Lung microvascular endothelial cell (primary cell): ENCODE measurements around the gene CAMK1G. TPM values are rescaled to one million over a fixed set of nuclear protein-coding genes. Genes with fewer than 3 reads are reported as not detected.

ENCODE experiments used
- DNase-seq, 2 donors: peaks; one replicate each; pipeline versions ENCODE4 v3.0.0 to v3.0.0-alpha.2; 2010; ENCODE audit warnings: low read depth in 2 of 2
- total RNA-seq: library from RNA; depleted of rRNA; stranded (reverse); fragments of >200 nt; gene quantifications from 2 replicates; pipeline ENCODE4 v1.2.1, GENCODE V29; 2014

Gene CAMK1G
- total RNA-seq = not detected in 2 replicates

DNA sequence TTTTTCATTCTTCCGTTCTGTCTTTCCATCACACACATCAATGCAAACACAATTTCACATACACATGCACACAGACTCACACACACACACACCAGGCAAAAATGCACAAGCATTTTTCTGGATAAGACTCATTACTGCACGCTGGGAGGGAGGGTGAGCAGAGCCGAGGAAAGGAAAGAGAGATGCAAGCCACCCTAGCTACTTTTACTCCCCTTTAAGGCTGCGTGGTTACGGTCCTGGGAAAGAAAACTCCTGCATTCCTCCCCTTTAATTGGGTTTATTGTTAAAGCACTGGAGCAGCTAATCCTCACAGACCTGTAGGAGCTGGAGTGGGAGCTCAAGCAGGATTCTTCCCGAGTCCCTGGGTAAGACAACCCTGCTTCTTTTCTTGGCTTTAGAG is at the start of gene CAMK1G:
TSS of gene CAMK1G (plus strand) at position 307 of the 400 bp plus-strand sequence. CDS start 11,270 bp downstream, outside the sequence.
- peak in 1 of 2 donors; percentile 45 for DNase-seq

DNA sequence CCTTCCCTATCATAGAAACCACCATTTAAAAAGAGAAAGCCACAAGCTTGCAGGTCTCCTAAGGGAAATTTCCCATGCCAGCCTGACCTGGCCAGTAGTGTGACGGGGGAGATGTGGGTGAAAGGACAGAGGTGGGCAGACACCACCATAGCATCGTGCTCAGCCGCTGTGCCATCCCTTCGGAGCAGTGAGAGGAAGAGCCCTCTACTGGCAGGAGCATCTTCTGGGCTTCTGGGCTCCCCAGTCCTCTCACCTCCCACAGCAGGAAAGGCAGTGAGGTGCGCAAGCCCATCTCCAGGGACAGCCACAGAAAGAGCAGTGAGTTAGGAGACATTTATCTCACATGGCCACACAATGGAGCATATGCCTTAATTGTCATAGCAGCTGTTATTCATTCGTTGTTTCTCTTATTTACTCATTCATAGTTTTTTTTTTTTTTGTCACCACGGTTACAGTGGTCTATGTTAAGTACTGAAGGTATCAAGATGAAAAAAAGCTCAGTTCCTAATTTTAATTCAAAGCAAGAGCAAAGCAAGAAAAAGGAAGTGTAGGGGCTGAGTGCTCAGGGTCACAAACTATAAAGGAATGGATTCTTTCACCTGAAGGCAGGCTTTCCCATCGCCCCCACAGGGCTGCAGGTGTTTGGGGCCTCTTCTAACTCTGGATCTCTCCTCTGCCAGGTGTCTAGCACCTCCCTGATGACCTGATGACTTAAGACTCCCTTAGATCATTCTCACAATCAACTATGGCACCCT is 48.8 kb upstream of the CAMK1G start:
- no peak for DNase-seq

DNA sequence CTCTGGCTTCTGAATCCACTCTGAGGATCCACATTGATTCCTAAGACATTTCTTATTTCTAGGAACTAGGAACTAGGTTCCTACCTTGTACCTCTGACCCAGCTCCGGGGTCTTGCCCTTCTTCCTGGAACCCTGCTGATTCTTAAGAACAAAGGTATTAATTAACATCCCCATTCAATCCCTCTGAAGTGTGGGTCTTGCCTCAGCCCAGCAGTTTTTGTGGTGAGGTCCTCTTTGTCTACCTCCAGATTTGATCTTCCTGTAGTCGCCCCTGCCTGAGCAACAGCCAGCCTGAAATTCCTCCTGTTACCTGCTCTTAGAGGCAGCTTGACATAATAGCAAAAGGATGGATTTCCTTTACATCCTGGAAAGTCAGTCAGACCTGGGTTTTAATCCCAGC is 46.7 kb upstream of the CAMK1G start:
- no peak for DNase-seq

DNA sequence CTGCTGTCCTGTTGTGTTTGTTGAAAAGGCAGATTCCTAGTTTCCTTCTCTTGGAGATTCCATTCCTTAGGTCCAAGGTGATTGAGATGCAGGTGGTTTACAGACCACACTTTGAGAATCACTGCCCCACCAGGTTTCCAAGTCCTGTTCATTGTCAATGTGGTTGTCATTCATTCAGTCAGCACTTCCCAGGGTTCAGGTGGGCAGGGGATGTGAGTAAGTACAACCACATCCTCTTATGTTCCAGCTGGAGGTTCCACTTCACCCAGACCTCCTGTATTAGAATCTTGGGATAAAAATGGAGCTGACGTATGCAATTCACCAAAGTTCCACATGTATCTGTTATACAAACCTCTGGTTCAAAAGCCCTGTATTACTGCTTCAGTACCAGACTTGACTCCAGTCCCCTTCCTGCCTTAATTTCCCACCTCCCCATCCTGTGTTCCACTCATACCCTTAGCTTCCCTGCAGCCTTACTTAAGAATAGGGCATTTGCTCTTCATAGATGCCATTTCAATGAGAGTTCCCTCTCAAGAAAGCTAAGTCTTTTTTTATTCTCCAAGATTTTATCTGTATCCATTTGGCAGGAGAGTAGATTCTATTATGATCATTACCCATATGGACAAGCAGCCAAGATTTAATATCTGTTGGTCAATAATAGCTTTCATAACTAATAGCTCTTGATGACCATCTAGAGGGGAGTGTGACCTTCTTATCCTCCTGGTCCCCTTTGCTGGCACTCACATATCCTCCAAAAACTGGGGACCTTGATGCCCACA is 46.0 kb upstream of the CAMK1G start:
- DNase-seq = no peak

DNA sequence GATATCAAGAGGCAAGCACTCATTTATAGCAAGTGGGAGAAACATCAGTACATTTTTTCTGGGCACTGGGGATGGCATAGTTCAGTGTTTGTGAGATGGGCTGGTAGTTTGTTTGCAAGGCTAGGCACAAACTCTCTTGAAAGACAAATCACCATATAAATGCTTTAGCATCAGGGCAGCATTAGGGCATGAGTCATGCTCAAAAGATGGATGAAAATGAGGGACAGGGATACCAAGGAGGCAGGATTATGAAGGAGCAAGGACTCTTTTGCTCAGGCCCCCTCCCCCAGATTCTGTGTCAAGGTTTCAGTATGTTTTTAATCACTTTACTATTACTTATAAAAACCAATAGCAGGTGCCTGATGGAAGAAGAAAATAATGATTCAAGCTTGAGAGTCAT is 43.9 kb upstream of the CAMK1G start:
- DNase-seq = no peak

DNA sequence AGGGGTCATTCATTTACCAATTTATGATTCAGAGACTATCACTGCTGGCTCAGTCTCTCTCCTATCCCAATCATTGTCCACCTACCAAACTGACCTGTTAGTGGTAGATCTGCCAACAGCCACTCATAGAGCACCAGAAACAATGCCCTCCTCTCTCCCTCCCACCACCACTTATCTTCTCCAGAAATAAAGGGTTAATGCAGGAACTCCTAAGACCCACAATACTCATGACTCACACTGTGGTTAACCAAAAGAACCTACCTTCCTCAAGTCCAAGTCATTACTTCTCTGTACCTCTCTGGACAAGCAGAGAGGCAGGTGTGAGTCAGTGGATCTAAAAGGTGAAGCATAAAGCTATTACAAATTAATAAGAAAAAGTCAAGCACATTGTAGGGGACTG is 40.9 kb upstream of the CAMK1G start:
- DNase-seq = no peak

DNA sequence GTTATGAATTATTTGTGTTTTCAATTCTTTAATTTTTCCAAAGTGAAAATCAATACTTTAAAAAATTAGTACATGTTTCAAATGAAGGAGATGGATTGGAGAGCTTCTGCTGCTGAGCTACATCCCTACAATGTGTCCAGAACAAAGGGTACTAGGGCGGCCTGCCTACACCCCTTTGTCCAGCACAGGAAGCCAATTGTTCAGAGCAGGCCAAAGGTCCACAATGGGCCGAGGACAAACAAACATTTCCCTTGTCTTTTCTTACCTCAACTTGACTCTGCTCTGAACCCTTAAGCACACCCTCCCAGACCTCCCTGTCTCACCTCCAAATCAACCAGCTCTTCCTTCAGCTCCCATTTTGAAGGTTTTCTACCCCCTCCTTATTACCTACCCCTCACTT is 39.4 kb upstream of the CAMK1G start:
- DNase-seq = no peak

DNA sequence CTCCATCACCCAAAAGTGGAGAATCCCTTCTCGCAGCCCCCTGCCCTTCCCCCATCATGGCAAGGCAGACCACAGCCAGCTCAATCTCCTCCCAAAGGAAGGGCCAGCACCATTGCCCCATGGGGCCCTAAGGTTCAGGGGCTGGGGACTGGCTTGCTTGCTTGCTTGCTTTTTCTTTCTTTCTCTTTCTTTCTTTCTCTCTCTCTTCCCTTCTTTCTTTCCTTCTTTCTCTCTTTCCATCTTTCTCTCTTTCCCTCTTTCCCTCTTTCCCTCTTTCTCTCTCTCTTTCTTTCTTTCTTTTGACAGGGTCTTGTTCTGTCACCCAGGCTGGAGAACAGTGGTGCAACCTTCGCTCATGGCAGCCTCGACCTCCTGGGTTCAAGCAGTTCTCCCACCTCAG is 38.1 kb upstream of the CAMK1G start:
- DNase-seq = no peak

DNA sequence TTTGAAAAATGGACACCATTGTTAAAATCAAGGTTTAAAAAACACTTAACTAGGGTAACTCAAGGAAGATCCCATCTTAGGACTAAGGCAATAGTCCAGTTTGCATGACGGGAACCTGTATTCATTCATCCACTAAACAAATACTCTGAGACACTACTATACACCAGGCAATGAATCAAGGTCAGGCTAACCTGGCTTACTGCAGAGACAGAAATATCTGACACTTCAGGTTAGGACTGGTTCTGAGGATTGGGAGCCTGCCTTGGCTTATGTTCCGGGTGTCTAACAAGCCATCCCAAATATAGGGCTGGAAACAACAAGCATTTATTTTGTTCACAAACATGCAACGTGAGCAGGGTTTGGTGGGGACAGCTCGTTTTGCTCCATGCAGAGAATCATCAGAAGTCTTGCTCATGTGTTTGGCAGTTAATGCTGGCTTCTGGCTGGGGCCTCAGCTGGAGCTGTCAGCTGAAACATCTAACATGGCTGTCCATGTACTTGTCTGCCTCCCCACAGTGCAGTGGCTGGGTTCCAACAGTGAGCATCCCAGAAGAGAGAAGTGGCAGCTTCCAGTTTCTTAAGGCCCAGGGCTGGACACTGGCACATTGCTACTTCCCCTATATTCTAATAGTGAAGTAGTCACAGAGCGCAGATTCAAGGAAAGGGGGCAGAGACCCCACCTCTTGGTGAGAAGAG is 37.0 kb upstream of the CAMK1G start:
- no peak for DNase-seq

DNA sequence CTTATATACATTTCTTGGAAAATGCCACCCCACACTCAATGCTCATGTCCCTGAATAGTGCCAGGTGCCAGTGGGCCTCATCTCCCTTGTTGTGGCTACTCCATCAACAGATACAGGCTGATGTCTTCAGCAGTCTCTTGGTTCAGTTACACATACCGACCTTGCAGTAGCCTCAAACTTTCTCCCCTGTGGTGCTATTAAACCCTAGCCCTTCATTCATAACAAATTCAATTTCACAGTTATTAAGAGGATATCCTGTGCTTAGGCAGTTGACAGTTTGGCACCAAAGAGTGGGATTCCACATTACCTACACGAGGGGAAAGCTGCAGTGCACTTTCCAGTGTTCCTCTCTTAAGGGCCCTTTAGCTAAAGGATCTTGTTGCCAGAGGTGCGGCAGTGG is 35.9 kb upstream of the CAMK1G start:
- DNase-seq = no peak

DNA sequence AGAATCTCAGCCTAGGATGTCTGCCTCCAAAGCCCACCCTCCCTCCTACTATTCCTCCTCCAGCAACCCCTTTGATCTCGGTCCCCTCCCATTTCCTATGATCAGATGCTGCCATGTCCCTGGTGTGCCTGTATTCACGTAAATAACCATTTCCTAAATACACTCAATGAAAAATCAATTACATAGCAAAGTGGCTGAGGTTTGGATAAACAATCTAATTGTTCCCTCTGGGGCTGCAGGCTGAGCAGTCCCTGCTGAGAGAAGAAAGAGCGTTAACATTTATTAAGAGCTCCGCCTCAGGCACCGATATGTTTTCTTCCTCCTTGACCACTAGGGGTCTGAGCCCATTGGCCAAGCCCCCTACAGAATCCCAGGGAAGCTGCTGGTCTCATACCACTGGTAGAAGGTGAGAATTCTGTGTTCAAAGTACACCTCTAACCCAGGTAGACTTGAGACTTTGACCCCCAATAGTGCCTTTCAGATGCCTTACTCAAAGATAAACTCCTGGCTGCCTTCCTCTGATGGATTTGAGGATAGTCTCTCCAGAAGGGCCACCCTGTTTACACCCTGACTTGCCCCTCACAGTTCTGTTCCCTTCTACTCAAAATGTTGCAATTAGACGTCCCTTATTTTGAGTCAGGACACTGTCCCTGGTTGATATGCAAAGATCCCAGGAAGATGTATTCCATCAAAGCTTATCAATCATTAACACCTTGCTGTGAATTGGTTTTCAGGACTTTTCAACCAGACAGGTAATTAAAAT is 33.9 kb upstream of the CAMK1G start:
- DNase-seq = no peak

DNA sequence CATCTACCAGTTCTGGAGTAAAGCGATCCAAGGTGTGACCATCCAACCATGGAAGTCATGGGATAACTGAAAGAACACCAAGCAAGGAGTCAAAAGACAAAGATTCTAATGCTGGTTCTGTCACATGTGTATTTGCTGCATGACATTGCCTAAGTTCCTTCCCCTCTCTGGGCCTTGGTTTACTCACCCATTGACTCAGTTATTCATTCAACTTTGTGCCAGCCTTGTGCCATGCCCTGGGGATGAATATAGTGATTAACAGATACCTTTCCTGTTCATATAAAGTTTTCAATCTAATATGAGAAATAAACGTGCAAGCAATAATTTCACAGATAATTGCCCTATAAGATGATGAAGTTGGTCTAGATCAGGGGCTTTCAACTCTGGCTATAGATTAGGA is 33.0 kb upstream of the CAMK1G start:
- no peak for DNase-seq

DNA sequence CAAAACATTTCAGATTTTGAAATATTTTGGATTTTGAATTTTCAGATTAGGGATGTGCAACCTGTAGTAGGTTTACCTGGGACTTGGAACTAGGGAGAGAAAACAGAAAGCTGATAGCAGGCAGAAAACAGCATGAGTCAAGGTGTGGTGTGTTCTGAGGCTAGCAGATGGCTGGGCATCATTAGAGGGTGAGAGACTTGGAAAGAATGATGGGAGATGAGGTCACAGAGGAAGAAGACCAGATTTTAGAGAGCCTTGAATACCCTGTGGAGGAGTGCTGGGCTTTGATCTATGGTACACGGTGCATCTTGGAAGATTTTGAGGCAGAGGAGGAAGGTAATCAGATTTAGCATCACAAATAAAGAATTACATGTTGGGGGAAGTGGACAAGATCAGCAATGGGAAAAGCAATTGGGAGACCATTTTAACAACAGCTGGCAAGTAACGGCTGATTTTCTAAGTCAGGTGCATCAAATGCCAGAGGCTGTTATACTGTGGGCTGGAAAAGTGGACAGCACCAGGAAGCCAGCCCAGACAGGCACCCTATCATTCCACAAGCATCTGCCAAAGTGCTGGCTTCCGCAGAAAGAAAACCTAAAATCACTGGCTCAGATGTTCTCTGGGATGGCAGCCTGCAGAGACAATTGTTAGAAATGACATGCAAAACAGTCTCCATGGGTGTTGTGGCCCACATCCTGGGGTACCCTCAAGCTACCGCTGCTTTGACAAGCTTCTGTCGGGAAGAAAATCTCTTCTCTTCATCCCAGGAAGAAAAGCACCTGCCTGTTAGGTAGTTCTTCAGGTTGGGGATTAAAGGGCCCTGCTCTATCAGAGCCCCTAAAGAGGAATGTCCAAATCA is 30.9 kb upstream of the CAMK1G start:
- DNase-seq = no peak

DNA sequence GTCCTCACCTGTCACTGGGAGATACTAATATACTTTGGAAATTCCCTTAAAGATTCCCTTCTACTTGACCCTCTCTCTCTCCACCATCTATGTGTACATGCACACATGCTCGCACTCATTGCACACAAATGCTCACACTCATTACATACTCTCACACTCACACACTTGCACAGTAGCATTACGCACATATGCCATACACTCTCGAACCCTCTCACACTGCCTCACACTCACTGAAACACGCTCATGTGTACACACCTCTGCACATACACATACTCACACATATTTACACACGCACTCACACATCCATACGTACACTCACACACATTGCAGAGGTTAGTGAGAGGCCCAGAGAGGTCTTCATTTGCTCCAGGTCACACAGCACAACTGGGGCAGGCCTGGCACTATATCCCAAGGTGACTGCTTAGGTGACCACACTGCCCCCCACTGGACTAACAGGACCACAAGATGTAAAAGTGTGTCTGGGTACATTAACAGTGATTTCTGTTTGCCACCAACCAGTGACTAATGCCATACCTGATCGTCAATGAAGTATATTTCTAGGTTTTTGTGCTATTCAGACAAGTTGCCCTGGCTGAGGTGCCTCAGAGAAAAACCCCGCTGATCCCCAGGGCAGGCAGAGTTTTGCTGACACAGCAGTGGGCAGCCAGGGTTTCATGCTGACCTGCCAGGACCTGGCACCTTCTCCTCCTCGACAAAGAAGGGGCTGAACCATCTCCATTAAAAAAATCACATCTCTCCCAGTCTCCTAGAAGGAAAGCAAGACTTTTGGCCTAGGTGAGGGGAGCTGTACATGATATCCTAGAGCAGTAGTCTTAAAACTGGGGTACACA is 28.5 kb upstream of the CAMK1G start:
- no peak for DNase-seq

DNA sequence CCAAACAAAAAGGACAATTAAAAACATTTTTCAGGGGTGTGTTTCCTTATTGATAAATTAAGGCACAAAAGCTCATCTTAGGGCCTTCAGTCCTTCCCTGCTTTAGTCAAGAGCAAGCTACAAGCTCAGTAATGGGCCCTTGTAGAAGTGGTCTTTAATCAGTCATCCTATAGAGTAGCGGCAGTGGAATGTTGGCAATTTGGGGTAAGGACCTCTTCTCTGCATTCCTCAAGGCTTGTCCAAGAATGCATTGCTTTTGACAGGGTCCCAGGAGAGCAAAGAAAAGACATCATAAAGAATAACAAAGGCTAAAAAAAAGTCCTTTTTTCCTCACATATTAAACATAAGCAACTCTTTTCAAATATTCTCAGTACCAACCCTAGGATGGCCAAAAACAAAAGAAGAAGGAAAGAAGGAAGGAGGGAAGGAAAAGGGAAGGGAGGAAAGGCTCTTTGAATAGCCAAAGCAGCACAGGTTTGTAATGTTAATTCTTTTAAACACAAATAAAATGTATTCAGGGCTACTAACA is 27.3 kb upstream of the CAMK1G start:
- no peak for DNase-seq

DNA sequence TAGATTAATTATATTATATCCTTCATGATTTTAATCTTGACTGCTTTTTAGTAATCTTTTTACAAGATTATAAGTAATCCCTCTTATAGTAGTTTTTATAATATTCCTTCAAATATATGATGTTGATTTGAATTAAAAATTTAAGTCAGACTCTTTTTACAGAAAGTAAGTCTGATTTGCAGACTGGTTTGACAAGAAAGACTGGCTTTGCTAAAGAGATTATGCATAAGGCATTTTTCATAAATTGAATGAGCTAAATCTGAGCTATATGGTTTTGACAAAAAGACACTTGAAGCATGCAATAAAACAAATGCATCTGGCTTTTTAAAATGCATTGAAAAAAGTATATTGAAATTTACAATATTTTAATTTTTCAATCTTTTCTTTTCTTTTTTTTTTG is 26.3 kb upstream of the CAMK1G start:
- DNase-seq = no peak

DNA sequence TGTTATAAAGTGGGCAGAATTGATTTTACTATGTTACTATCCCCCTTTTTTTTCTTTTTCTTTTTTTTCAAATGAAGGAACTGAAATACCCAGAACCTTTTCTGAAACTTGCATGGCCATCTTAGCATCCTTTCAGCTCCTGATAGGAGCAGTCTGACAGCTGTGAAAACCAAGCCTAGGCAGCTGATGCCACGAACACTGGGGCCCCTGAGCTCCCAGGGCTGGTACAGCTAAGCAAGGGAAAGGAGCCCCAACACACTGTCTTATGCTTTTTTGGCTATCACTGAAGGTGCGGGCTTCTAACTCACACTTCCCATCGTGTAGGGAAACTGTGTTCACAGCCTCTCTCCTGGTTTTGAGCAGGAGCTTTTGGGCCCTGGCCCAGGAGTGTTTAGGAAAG is 23.0 kb upstream of the CAMK1G start:
- no peak for DNase-seq

DNA sequence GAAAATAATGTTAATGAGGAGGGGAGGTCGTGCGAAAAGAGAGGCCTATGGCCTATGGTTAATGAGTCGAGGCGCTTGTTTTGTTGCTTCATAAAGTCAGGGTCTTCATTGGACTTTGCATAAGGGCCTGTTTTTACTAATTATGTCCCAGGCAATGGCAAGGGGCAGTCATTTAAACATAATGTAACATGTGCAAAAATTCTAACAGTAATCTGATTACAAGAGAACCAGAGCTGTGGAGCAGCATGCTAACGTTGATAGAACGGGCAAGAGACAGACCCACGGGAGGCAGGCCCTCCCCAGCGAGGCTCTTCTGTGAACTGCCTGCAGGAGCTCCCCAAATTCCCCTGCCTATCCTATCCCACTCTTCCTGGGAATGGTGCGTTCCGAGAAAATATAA is 22.6 kb upstream of the CAMK1G start:
- DNase-seq = no peak

DNA sequence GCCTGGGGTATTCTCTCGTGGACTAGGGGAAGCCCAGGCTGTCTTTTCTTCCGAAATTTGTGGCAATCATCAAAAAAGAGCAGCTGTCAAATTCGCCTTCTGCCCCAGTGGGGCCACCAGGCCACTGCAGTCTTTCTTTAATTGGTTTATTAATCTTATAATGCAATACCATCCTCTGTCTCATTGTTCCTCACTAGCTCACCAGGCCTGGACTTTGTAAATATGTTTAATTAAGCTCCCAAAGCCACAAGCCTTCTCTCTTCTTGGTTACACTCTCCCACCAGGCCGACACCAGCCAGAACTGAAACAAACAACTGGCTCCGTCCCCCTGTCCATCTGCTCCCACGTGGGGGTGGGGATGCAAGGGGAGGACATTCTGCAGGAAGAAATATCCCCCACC is 22.0 kb upstream of the CAMK1G start:
- no peak for DNase-seq

DNA sequence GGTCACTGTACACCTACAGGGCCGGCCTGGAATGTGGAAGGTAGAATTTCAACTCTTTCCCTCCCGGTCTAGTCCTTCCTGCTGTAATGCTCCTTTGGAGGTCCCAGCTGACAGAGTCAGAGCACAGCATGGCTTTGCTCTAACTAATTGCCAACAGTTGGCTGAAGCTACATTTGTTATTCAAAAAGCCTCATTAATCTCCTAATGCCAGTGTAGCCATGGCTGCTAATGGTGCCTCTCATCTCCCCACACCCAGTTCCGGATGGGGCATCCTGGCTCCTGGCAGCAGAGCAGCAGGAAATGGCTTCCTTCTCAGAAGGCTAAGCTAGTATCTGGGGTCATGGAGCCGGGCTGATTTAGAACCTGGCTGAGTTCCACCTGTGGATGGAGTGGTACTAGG is 18.7 kb upstream of the CAMK1G start:
- no peak for DNase-seq
